HEK293 (cell line): ENCODE data around the gene HTR2C.

Source experiments
- CTCF ChIA-PET: fragments of 350-600 bp; formaldehyde crosslinking; extraction: SDS; loops from one replicate; lab custom pipeline; 2021; ENCODE audit warnings: antibody characterized with exemption; lab: Yijun Ruan, JAX
- POLR2A ChIA-PET: fragments of 300-600 bp; formaldehyde crosslinking; extraction: SDS; loops from one replicate; lab custom pipeline; 2020; ENCODE audit warnings: antibody characterized with exemption, inconsistent platforms; lab: Yijun Ruan, JAX
- H3K27ac ChIP-seq: fragments of 200-500 bp; sonication (Bioruptor generic); 2 replicates; pipeline ENCODE4 v1.5.1; 2014; ENCODE audit warnings: low read depth, low read length, control low read depth, inconsistent platforms; ENCODE audit errors: extremely low read depth
- H3K36me3 ChIP-seq, 2 experiments: fragments of 200-500 bp in 1 of 2; sonication (Bioruptor generic) in 1 of 2; 1 replicate in 1 of 2; 2 replicates in 1 of 2; pipeline ENCODE4 v1.5.1; 2014 to 2017; ENCODE audit warnings: inconsistent platforms in 2 of 2, low read length in 2 of 2; ENCODE audit not compliant: control insufficient read depth in 2 of 2, insufficient read depth in 1 of 2
- H3K4me1 ChIP-seq: fragments of 200-500 bp; sonication (Bioruptor generic); 2 replicates; pipeline ENCODE4 v1.5.1; 2014; ENCODE audit warnings: mild to moderate bottlenecking, low read length, inconsistent platforms; ENCODE audit not compliant: control insufficient read depth, insufficient read depth
- H3K4me3 ChIP-seq: 2 replicates; pipeline ENCODE4 v1.5.1; 2011; ENCODE audit warnings: low read depth, mild to moderate bottlenecking, control low read depth, low read length, moderate library complexity
- H3K9me3 ChIP-seq: fragments of 200-500 bp; sonication (Bioruptor generic); 2 replicates; pipeline ENCODE4 v1.5.1; 2014; ENCODE audit warnings: low read depth, low read length, inconsistent platforms; ENCODE audit not compliant: control insufficient read depth, insufficient read depth
- KLF16 ChIP-seq: fragments of 450-650 bp; formaldehyde crosslinking; IDR thresholded peaks from 2 replicates; pipeline ENCODE4 v1.5.1; 2017; ENCODE audit warnings: missing biosample characterization, missing genetic modification characterization
- MZF1 ChIP-seq: fragments of 450-650 bp; formaldehyde crosslinking; IDR thresholded peaks from 2 replicates; pipeline ENCODE4 v1.5.1; 2017; ENCODE audit warnings: missing biosample characterization, missing genetic modification characterization, borderline replicate concordance
- PRDM2 ChIP-seq: fragments of 450-650 bp; formaldehyde crosslinking; IDR thresholded peaks from 2 replicates; pipeline ENCODE4 v1.5.1; 2016; ENCODE audit warnings: missing biosample characterization, missing genetic modification characterization, borderline replicate concordance
- REPIN1 ChIP-seq: fragments of 450-650 bp; formaldehyde crosslinking; IDR thresholded peaks from 2 replicates; pipeline ENCODE4 v1.5.1; 2017; ENCODE audit warnings: missing biosample characterization, missing genetic modification characterization, low read depth
- SETDB1 ChIP-seq: IDR thresholded peaks from one replicate; pipeline ENCODE4 v1.6.1; 2017; ENCODE audit warnings: mild to moderate bottlenecking, low read length, moderate library complexity, mixed read lengths; ENCODE audit not compliant: insufficient read length
- WT1 ChIP-seq: fragments of 450-650 bp; formaldehyde crosslinking; IDR thresholded peaks from 2 replicates; pipeline ENCODE4 v1.5.1; 2016; ENCODE audit warnings: missing biosample characterization, missing genetic modification characterization
- ZBTB11 ChIP-seq: fragments of 450-650 bp; formaldehyde crosslinking; conservative IDR thresholded peaks from 2 replicates; pipeline ENCODE4 v1.5.1; 2016; ENCODE audit warnings: low read depth, missing biosample characterization, missing genetic modification characterization
- ZBTB20 ChIP-seq: fragments of 450-650 bp; formaldehyde crosslinking; IDR thresholded peaks from 2 replicates; pipeline ENCODE4 v1.5.1; 2016; ENCODE audit warnings: missing biosample characterization, missing genetic modification characterization
- ZFP37 ChIP-seq: fragments of 450-650 bp; formaldehyde crosslinking; IDR thresholded peaks from 2 replicates; pipeline ENCODE4 v1.5.1; 2016; ENCODE audit warnings: missing biosample characterization, missing genetic modification characterization
- ZIC2 ChIP-seq: fragments of 450-650 bp; formaldehyde crosslinking; IDR thresholded peaks from 2 replicates; pipeline ENCODE4 v1.5.1; 2016; ENCODE audit warnings: missing biosample characterization, missing genetic modification characterization
- ZNF132 ChIP-seq: fragments of 450-650 bp; formaldehyde crosslinking; IDR thresholded peaks from 2 replicates; pipeline ENCODE4 v1.5.1; 2017; ENCODE audit warnings: missing biosample characterization, missing genetic modification characterization, borderline replicate concordance
- ZNF157 ChIP-seq: fragments of 450-650 bp; formaldehyde crosslinking; IDR thresholded peaks from 2 replicates; pipeline ENCODE4 v1.5.1; 2016; ENCODE audit warnings: missing biosample characterization, missing genetic modification characterization
- ZNF2 ChIP-seq: fragments of 450-650 bp; formaldehyde crosslinking; IDR thresholded peaks from 2 replicates; pipeline ENCODE4 v1.5.1; 2016; ENCODE audit warnings: missing biosample characterization, missing genetic modification characterization
- ZNF202 ChIP-seq: fragments of 450-650 bp; formaldehyde crosslinking; IDR thresholded peaks from 2 replicates; pipeline ENCODE4 v1.5.1; 2016; ENCODE audit warnings: missing biosample characterization, missing genetic modification characterization, borderline replicate concordance
- ZNF248 ChIP-seq: fragments of 450-650 bp; formaldehyde crosslinking; IDR thresholded peaks from 2 replicates; pipeline ENCODE4 v1.5.1; 2017; ENCODE audit warnings: missing biosample characterization, missing genetic modification characterization
- ZNF335 ChIP-seq: fragments of 450-650 bp; formaldehyde crosslinking; conservative IDR thresholded peaks from 2 replicates; pipeline ENCODE4 v1.5.1; 2016; ENCODE audit warnings: missing biosample characterization, missing genetic modification characterization
- ZNF341 ChIP-seq: fragments of 450-650 bp; formaldehyde crosslinking; IDR thresholded peaks from 2 replicates; pipeline ENCODE4; 2016; ENCODE audit warnings: low read depth, missing biosample characterization, missing genetic modification characterization
- ZNF354C ChIP-seq: fragments of 450-650 bp; formaldehyde crosslinking; IDR thresholded peaks from 2 replicates; pipeline ENCODE4 v1.5.1; 2016; ENCODE audit warnings: missing biosample characterization, missing genetic modification characterization, low read depth, borderline replicate concordance
- ZNF521 ChIP-seq: fragments of 450-650 bp; formaldehyde crosslinking; IDR thresholded peaks from 2 replicates; pipeline ENCODE4 v1.5.1; 2017; ENCODE audit warnings: missing biosample characterization, mild to moderate bottlenecking, missing genetic modification characterization
- ZNF626 ChIP-seq: fragments of 450-650 bp; sonication (Bioruptor Pico); formaldehyde crosslinking; IDR thresholded peaks from 2 replicates; pipeline ENCODE4 v1.5.1; 2018; ENCODE audit warnings: missing biosample characterization, missing genetic modification characterization, inconsistent platforms
- ZNF654 ChIP-seq: fragments of 450-650 bp; formaldehyde crosslinking; IDR thresholded peaks from 2 replicates; pipeline ENCODE4 v1.5.1; 2016; ENCODE audit warnings: low read depth, missing biosample characterization, missing genetic modification characterization
- ZNF707 ChIP-seq: fragments of 450-650 bp; formaldehyde crosslinking; IDR thresholded peaks from 2 replicates; pipeline ENCODE4 v1.5.1; 2016; ENCODE audit warnings: missing biosample characterization, missing genetic modification characterization
- ZNF776 ChIP-seq: fragments of 450-650 bp; formaldehyde crosslinking; IDR thresholded peaks from 2 replicates; pipeline ENCODE4 v1.5.0; 2017; ENCODE audit warnings: missing biosample characterization, missing genetic modification characterization, borderline replicate concordance
- ZNF830 ChIP-seq: fragments of 450-650 bp; IDR thresholded peaks from 2 replicates; pipeline ENCODE4 v1.5.0; 2018; ENCODE audit warnings: missing biosample characterization, missing genetic modification characterization, low read depth, mild to moderate bottlenecking, moderate library complexity
- TF ChIP-seq, protein P1 (sequence below): fragments of 450-650 bp; formaldehyde crosslinking; IDR thresholded peaks from 2 replicates; pipeline ENCODE4 v1.5.1; 2016; ENCODE audit warnings: missing biosample characterization, missing genetic modification characterization
- TF ChIP-seq, protein P2 (sequence below): fragments of 450-650 bp; formaldehyde crosslinking; IDR thresholded peaks from 2 replicates; pipeline ENCODE4 v1.5.1; 2016; ENCODE audit warnings: missing biosample characterization, missing genetic modification characterization

The HTR2C gene

DNA sequence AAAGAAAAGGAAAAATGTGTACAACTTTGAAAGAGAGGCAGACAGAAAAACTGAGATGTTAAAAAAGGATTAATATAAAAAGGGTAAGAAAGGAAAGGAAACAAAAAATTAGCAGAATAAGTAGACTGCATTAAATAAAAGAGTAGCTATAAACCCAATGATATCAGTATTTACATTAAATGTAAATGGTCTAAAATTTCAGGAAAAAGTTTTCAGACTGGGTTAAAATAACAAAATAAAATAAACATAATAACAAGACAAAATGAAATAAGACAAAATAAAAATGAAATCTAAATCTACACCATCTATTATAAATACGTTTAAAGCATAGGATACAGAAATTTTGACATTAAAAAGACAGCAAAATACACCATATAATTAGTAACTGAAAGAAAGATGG lies 199.0 kb downstream of the HTR2C start (continued):
- TF ChIP-seq PRDM2 (tag by site-specific recombination) = no peak
- no peak for TF ChIP-seq ZNF202
- TF ChIP-seq ZNF2 = no peak
- TF ChIP-seq REPIN1 (tag by site-specific recombination) = no peak
- TF ChIP-seq ZBTB20 = no peak
- no peak for TF ChIP-seq MZF1
- no peak for TF ChIP-seq ZNF707
- TF ChIP-seq ZIC2 (tag by site-specific recombination) = no peak
- TF ChIP-seq ZFP37 (tag by site-specific recombination) = no peak

DNA sequence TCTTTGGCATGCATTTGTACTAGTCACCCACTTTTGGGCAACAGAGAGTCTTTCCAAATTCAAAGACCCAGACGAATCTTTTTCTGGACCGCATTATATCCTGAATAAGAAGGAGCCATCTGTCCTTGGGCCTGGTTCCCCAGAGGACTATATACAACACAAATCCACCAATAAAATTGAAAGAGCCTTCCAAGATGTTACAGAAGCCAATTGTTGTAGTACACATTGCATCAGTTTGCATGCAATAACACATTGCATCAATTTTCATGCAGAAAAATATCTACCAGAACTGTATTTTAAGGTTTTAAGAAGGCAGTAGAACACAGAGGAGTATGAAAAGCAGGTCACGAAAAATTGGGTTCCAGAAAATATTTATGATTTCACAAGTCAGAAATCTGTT lies 203.2 kb downstream of the HTR2C start:
- H3K9me3 ChIP-seq = no peaks in the 10 kb centered on the region; the same call in 1 of the 2 replicates
- ChIA-PET POLR2A (no interaction called here), CTCF (no interaction called here)
- no peaks in the 10 kb centered on the region for H3K4me1 ChIP-seq
- H3K4me3 ChIP-seq = no peak overlapping the region
- H3K27ac ChIP-seq = no peak overlapping the region
- H3K36me3 ChIP-seq = no peaks in the 10 kb centered on the region
- TF ChIP-seq ZNF626 (tag by site-specific recombination) = no peak
- no peak for TF ChIP-seq ZNF354C (tag by site-specific recombination)
- no peak for TF ChIP-seq SETDB1
- TF ChIP-seq ZBTB11 (tag by site-specific recombination) = no peak
- no peak for TF ChIP-seq ZNF830 (tag by site-specific recombination)
- TF ChIP-seq ZNF654 (tag by site-specific recombination) = no peak
- no peak for TF ChIP-seq WT1
- TF ChIP-seq ZNF521 (tag by site-specific recombination) = no peak
- TF ChIP-seq ZFP37 (tag by site-specific recombination) = no peak
- TF ChIP-seq ZNF132 (tag by site-specific recombination) = no peak
- no peak for TF ChIP-seq ZNF776 (tag by site-specific recombination)
- TF ChIP-seq, protein P1, sequence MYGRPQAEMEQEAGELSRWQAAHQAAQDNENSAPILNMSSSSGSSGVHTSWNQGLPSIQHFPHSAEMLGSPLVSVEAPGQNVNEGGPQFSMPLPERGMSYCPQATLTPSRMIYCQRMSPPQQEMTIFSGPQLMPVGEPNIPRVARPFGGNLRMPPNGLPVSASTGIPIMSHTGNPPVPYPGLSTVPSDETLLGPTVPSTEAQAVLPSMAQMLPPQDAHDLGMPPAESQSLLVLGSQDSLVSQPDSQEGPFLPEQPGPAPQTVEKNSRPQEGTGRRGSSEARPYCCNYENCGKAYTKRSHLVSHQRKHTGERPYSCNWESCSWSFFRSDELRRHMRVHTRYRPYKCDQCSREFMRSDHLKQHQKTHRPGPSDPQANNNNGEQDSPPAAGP (tag by site-specific recombination) = no peak
- TF ChIP-seq, protein P2, sequence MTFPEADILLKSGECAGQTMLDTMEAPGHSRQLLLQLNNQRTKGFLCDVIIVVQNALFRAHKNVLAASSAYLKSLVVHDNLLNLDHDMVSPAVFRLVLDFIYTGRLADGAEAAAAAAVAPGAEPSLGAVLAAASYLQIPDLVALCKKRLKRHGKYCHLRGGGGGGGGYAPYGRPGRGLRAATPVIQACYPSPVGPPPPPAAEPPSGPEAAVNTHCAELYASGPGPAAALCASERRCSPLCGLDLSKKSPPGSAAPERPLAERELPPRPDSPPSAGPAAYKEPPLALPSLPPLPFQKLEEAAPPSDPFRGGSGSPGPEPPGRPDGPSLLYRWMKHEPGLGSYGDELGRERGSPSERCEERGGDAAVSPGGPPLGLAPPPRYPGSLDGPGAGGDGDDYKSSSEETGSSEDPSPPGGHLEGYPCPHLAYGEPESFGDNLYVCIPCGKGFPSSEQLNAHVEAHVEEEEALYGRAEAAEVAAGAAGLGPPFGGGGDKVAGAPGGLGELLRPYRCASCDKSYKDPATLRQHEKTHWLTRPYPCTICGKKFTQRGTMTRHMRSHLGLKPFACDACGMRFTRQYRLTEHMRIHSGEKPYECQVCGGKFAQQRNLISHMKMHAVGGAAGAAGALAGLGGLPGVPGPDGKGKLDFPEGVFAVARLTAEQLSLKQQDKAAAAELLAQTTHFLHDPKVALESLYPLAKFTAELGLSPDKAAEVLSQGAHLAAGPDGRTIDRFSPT (tag by site-specific recombination) = no peak
- no peak for TF ChIP-seq KLF16 (tag by site-specific recombination)
- TF ChIP-seq ZNF341 = no peak
- TF ChIP-seq ZNF335 (tag by site-specific recombination) = no peak
- no peak for TF ChIP-seq ZNF248 (tag by site-specific recombination)
- no peak for TF ChIP-seq ZNF157
